Activated CD8-positive, alpha-beta T cell treated with anti-CD3 and anti-CD28 coated beads for 36 hours (primary cell): Measurements from ENCODE around the gene ZNF385B. TPM values are rescaled to one million over a fixed set of nuclear protein-coding genes. Genes with fewer than 3 reads are reported as not detected.

Experiments
- ATAC-seq: fragments of 200-7000 bp; cut with Tn5 transposase; one replicate; pipeline ENCODE4 v1.10.0; 2021; ENCODE audit warnings: mild to moderate bottlenecking, moderate library complexity
- CTCF ChIA-PET: fragments of 350-600 bp; sonication (Branson Sonifier 250); formaldehyde crosslinking; loops from one replicate; lab custom pipeline; 2021; ENCODE audit warnings: antibody characterized with exemption; lab: Charles Lee
- POLR2A ChIA-PET: fragments of 350-600 bp; sonication (Branson Sonifier 250); formaldehyde crosslinking; loops from one replicate; lab custom pipeline; 2021; ENCODE audit warnings: antibody characterized with exemption; lab: Charles Lee
- DNase-seq: peaks from one replicate; pipeline ENCODE4 v3.0.0-alpha.2; 2020
- H3K27ac Mint-ChIP-seq: one replicate; pipeline ENCODE4 v1.8.0; 2021; ENCODE audit warnings: mild to moderate bottlenecking, mixed read lengths
- H3K27me3 Mint-ChIP-seq: one replicate; pipeline ENCODE4 v1.8.0; 2021; ENCODE audit warnings: mixed read lengths
- H3K36me3 Mint-ChIP-seq: one replicate; pipeline ENCODE4 v1.8.0; 2021; ENCODE audit warnings: low read depth, mixed read lengths
- H3K4me1 Mint-ChIP-seq: one replicate; pipeline ENCODE4 v1.8.0; 2021; ENCODE audit warnings: low read depth, mixed read lengths
- H3K4me3 Mint-ChIP-seq: one replicate; pipeline ENCODE4 v1.8.0; 2021; ENCODE audit warnings: mild to moderate bottlenecking, moderate library complexity, mixed read lengths
- H3K9me3 Mint-ChIP-seq: one replicate; pipeline ENCODE4 v1.8.0; 2021; ENCODE audit warnings: mixed read lengths
- CTCF ChIP-seq: fragments of 200-600 bp; IDR thresholded peaks from one replicate; pipeline ENCODE4 v1.8.0; 2022; ENCODE audit warnings: antibody characterized with exemption, mild to moderate bottlenecking
- intact Hi-C: fragments of 100-400 bp; cut with micrococcal nuclease; formaldehyde crosslinking; loops from one replicate; pipeline ENCODE4 v1.10.0; 2022
- total RNA-seq, 2 experiments: library from RNA; stranded (reverse); gene quantifications; one replicate each; pipeline ENCODE4 v1.2.3, GENCODE V29; 2021

The ZNF385B gene
- total RNA-seq, 2 experiments from 2014 or later = not detected

DNA sequence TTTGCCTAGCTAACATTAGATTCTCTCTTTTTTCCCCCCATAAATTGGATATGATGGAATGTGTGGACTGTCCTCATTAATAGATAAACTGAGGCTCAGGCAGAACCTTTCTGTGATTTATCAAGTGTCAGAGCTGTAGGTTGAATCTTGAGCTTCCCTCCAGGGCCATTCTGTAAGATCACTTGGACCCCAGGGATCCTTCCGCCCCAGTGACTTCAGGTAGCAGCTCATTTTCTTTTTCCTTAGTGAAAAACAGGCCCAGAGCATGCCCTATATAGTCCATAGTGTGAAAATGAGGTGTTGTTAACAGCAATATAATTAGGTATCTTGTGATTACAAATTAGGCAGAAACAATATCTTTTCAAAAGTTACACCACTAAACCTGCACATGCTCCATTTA is 269.7 kb downstream of the ZNF385B start:
- intact Hi-C loops = no loop called here
- no peaks in the 10 kb centered on the region for H3K9me3 Mint-ChIP-seq
- H3K36me3 Mint-ChIP-seq = no peaks in the 10 kb centered on the region
- H3K27me3 Mint-ChIP-seq = peaks cover 3% of the 10 kb centered on the region
- no peak overlapping the region for H3K27ac Mint-ChIP-seq
- TF ChIP-seq CTCF = no peak
- ATAC-seq = no peak
- ChIA-PET POLR2A (no interaction called here), CTCF (interaction anchor here (0.9 kb wide), 1 partner anchor 10 kb away, joined by 4 read pairs; no protein-coding TSS in a partner anchor)
- no peaks in the 10 kb centered on the region for H3K4me1 Mint-ChIP-seq
- H3K4me3 Mint-ChIP-seq = no peak overlapping the region
- no peak for DNase-seq

DNA sequence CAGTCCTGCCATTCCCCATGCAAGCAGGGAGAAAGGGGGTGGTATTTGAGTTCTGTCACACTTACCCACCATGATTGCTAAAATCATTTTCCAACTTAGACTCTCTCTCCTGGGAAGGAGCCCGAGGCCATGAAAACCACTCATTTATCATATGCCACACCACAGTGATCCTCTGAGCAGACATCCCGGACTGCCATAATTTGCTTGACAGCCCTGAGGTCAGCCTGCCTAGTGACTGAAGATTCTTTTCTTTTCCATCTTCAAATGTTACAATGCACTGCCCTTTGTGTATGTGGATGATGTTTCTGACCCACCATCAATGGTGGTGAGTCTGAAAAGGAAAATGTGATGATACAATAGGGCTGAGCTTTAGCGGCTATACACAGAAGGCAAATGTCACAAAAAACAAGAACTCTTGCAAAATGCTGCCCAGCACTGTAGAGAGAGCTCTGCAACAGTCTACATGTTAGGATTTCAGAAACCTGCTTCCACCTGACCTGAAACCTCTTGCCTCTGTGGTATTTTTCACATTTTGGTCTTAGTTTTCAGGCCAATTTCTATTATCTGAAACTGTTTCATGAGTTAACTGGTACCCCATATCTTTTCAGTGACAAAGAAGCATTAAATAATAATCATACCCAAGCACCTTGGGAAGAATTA is 272.8 kb downstream of the ZNF385B start:
- Mint-ChIP-seq H3K36me3 (no peaks in the 10 kb centered on the region), H3K4me1 (no peaks in the 10 kb centered on the region), H3K9me3 (no peaks in the 10 kb centered on the region), H3K27ac (no peak overlapping the region), H3K27me3 (peaks cover 3% of the 10 kb centered on the region), H3K4me3 (no peak overlapping the region)
- ATAC-seq (no peak), DNase-seq (no peak)
- ChIA-PET CTCF (no interaction called here), POLR2A (no interaction called here)
- no peak for TF ChIP-seq CTCF
- intact Hi-C loops = no loop called here

DNA sequence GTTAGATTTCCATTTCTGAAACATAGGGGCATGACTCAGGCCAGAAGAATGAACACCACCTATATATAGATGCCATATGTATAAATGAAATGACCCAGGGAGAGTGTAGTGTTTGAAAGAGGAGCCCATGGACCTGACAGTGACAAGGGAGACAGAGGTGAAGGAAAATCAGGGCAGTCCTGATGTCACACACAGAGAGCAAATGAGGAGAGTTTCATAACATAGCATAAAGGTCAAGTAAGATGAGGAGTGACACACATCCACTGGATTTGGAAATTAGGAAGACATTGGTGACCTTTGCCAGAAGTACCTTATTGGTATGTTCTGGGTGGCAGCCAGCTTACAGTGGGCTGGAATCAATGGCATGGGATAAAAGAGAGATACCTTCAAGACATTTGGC is 276.7 kb downstream of the ZNF385B start:
- no peaks in the 10 kb centered on the region for H3K9me3 Mint-ChIP-seq
- ChIA-PET POLR2A (no interaction called here), CTCF (no interaction called here)
- no peak overlapping the region for H3K4me3 Mint-ChIP-seq
- no peaks in the 10 kb centered on the region for H3K4me1 Mint-ChIP-seq
- intact Hi-C loops = no loop called here
- no peaks in the 10 kb centered on the region for H3K36me3 Mint-ChIP-seq
- H3K27ac Mint-ChIP-seq = no peak overlapping the region
- DNase-seq (no peak), ATAC-seq (no peak)
- no peak for TF ChIP-seq CTCF
- H3K27me3 Mint-ChIP-seq = no peaks in the 10 kb centered on the region

DNA sequence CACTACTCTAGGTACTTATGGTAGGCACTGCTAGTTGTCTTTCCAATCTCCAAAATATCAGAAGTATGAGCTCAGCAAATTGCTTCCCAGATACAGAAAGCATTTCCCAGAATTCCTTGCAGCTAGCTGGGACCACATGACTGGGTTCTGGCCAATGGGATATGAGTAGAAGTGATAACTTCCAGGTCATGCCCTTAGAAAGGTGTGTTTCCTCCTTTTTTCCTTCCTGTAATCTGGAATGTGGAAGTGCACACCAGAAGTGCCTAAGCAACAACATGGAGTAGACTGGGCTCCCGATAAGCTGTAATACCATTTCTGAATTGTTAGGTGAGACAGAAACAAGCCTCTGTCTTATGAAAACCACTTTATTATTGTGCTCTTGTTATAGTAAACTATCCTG is 279.8 kb downstream of the ZNF385B start:
- H3K9me3 Mint-ChIP-seq = no peaks in the 10 kb centered on the region
- H3K4me3 Mint-ChIP-seq = no peak overlapping the region
- H3K36me3 Mint-ChIP-seq = no peaks in the 10 kb centered on the region
- no peak for TF ChIP-seq CTCF
- CTCF ChIA-PET = interaction anchor here (1.1 kb wide), 1 partner anchor 19 kb away, joined by 3 read pairs; no protein-coding TSS in a partner anchor
- ATAC-seq = no peak
- H3K27ac Mint-ChIP-seq = no peak overlapping the region
- no peaks in the 10 kb centered on the region for H3K4me1 Mint-ChIP-seq
- POLR2A ChIA-PET = no interaction called here
- DNase-seq = no peak
- intact Hi-C loops = no loop called here
- no peaks in the 10 kb centered on the region for H3K27me3 Mint-ChIP-seq

DNA sequence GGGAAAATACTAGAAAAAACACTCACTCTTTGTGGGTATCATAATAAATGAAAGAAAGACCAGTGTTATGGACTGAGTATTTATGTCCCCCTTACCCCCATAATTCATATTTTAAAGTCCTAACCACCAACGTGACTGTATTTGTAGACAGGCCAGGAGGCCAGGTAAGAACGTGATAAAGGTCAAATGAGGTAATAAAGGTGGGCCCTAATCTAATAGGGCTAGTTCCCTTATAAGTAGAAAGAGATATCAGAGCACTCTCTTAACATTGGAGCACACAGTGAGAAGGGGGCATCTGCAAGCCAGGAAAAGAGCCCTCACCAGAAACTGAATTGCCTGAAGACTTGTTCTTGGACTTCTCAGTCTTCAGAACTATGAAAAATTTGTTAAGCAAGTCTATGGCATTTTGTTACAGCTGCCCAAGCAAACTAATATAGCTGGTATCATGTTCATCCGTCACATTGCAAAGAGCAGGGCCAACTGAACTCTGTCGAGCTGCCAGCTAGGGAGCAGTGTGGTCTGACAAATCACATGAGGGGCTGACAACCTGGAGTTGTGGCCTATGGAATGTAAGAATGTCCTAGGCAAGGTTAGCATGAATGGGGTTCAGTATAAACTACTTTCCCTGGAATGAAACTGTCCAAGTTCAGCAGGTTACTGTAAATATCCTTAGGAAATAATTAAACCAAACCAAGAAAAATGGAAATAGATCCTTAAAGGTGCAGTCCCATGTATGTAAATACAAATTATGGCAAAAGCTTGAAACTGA is 280.9 kb downstream of the ZNF385B start:
- intact Hi-C loops = no loop called here

More for the DNA sequence above, 280.9 kb downstream of the ZNF385B start:
- H3K4me1 Mint-ChIP-seq = no peaks in the 10 kb centered on the region
- no peak for ATAC-seq
- no peaks in the 10 kb centered on the region for H3K36me3 Mint-ChIP-seq
- no peaks in the 10 kb centered on the region for H3K27me3 Mint-ChIP-seq
- no peak for TF ChIP-seq CTCF
- no peak overlapping the region for H3K4me3 Mint-ChIP-seq
- DNase-seq = no peak
- H3K9me3 Mint-ChIP-seq = no peaks in the 10 kb centered on the region
- POLR2A ChIA-PET = no interaction called here
- CTCF ChIA-PET = no interaction called here
- H3K27ac Mint-ChIP-seq = no peak overlapping the region
